ENCODE measurements around the gene TMEM218. TPM values are rescaled to one million over a fixed set of nuclear protein-coding genes. Genes with fewer than 3 reads are reported as not detected.

Gene TMEM218
- total RNA-seq, 1 donor from 2014 or later = 15.8 TPM

GRCh38 chr11:125110506-125110905 is 920 bp downstream of the TMEM218 start:
- peaks cover 2% of the 10 kb centered on the region for H3K27me3 Mint-ChIP-seq (ENCODE audit: unreplicated experiment)
- peak overlapping the region; percentile 100 for H3K4me3 Mint-ChIP-seq (ENCODE audit: unreplicated experiment)
- no peaks in the 10 kb centered on the region for H3K36me3 Mint-ChIP-seq (ENCODE audit: unreplicated experiment)
- peaks cover 2% of the 10 kb centered on the region for H3K9me3 Mint-ChIP-seq (ENCODE audit: unreplicated experiment)
- peak overlapping the region; percentile 95 for H3K27ac Mint-ChIP-seq (ENCODE audit: unreplicated experiment)
- peaks cover 12% of the 10 kb centered on the region for H3K4me1 Mint-ChIP-seq (ENCODE audit: low read depth, unreplicated experiment)
- TF ChIP-seq CTCF (IDR thresholded peaks at IDR 0.05; ENCODE audit: partially characterized antibody, unreplicated experiment) = no peak
- DNase-seq = no peak

DNA sequence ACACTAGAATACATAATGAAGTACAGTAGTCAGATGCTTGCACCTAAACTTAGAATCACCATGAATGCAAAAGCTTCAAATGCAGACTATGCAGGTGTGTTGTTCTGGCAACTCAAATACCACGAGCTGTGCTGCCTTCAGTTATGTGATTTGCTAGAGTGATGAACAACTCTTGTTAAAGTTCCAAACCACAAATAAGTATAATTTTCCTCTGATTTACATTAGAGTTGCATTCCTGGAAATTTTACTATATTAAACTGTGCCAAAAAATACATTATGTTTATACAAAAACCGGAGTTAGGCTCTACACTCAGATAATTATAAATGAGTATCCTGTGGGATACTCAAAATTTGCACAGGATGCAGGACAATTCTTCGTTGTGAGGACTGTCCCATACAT is 3.0 kb downstream of the TMEM218 start:
- no peak for DNase-seq
- peaks cover 2% of the 10 kb centered on the region for H3K27me3 Mint-ChIP-seq (ENCODE audit: unreplicated experiment)
- H3K4me3 Mint-ChIP-seq (ENCODE audit: unreplicated experiment) = no peak overlapping the region
- H3K4me1 Mint-ChIP-seq (ENCODE audit: low read depth, unreplicated experiment) = peaks cover 12% of the 10 kb centered on the region
- H3K36me3 Mint-ChIP-seq (ENCODE audit: unreplicated experiment) = peaks cover 1% of the 10 kb centered on the region
- TF ChIP-seq CTCF (IDR thresholded peaks at IDR 0.05; ENCODE audit: partially characterized antibody, unreplicated experiment) = no peak
- H3K9me3 Mint-ChIP-seq (ENCODE audit: unreplicated experiment) = peaks cover 2% of the 10 kb centered on the region
- H3K27ac Mint-ChIP-seq (ENCODE audit: unreplicated experiment) = no peak overlapping the region

- no peak for TF ChIP-seq CTCF (IDR thresholded peaks at IDR 0.05; ENCODE audit: partially characterized antibody, unreplicated experiment)
- no peak overlapping the region for H3K27ac Mint-ChIP-seq (ENCODE audit: unreplicated experiment)
- no peak overlapping the region for H3K4me3 Mint-ChIP-seq (ENCODE audit: unreplicated experiment)
- H3K27me3 Mint-ChIP-seq (ENCODE audit: unreplicated experiment) = no peaks in the 10 kb centered on the region
- peaks cover 2% of the 10 kb centered on the region for H3K9me3 Mint-ChIP-seq (ENCODE audit: unreplicated experiment)
- no peak for DNase-seq
- peaks cover 2% of the 10 kb centered on the region for H3K4me1 Mint-ChIP-seq (ENCODE audit: low read depth, unreplicated experiment)
- peaks cover 4% of the 10 kb centered on the region for H3K36me3 Mint-ChIP-seq (ENCODE audit: unreplicated experiment)
Observed at GRCh38 chr11:125105926-125106325, 5.5 kb downstream of the TMEM218 start.

DNA sequence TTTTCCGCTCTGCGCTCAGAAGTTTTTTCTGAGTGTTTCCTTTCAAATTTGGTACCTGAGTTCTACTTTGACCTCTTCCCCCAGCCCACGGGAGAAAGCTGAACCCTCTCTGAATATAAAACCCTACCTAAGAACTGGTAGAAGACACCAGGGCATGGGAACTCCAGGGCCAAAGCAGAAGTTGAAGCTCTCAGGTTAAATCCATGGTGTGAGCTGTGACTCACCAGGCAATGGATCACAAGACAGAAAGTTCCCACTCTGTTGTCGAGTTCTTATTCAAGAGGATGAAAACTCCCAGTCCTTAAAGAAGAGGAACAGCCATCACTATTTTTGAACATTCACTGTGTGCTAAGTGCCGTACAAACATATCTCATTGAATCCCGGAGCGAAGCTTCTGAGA is 8.9 kb downstream of the TMEM218 start:
- Mint-ChIP-seq H3K4me1 (ENCODE audit: low read depth, unreplicated experiment) (no peaks in the 10 kb centered on the region), H3K27me3 (ENCODE audit: unreplicated experiment) (no peaks in the 10 kb centered on the region), H3K27ac (ENCODE audit: unreplicated experiment) (no peak overlapping the region), H3K4me3 (ENCODE audit: unreplicated experiment) (no peak overlapping the region), H3K9me3 (ENCODE audit: unreplicated experiment) (peaks cover 2% of the 10 kb centered on the region), H3K36me3 (ENCODE audit: unreplicated experiment) (peaks cover 4% of the 10 kb centered on the region)
- no peak for TF ChIP-seq CTCF (IDR thresholded peaks at IDR 0.05; ENCODE audit: partially characterized antibody, unreplicated experiment)
- no peak for DNase-seq

- no peaks in the 10 kb centered on the region for H3K27me3 Mint-ChIP-seq (ENCODE audit: unreplicated experiment)
- peaks cover 4% of the 10 kb centered on the region for H3K36me3 Mint-ChIP-seq (ENCODE audit: unreplicated experiment)
- H3K4me1 Mint-ChIP-seq (ENCODE audit: low read depth, unreplicated experiment) = no peaks in the 10 kb centered on the region
- TF ChIP-seq CTCF (IDR thresholded peaks at IDR 0.05; ENCODE audit: partially characterized antibody, unreplicated experiment) = no peak
- peaks cover 2% of the 10 kb centered on the region for H3K9me3 Mint-ChIP-seq (ENCODE audit: unreplicated experiment)
- no peak overlapping the region for H3K27ac Mint-ChIP-seq (ENCODE audit: unreplicated experiment)
- no peak overlapping the region for H3K4me3 Mint-ChIP-seq (ENCODE audit: unreplicated experiment)
- DNase-seq = no peak
Observed at GRCh38 chr11:125102025-125102424, 9.4 kb downstream of the TMEM218 start.
